Nucleus accumbens (tissue), 56 donors: ENCODE data around the gene COL1A1.

Experiments
- DNase-seq, 56 donors: peaks; one replicate each; lab custom pipeline; 2025; lab: John Stamatoyannopoulos, UW

Gene COL1A1

GRCh38 chr17:50201276-50201854 lies at the start of gene COL1A1:
Gene COL1A1, minus strand, starts transcription at chr17:50201631. Its CDS starts 118 bp downstream, at chr17:50201513.
- no peak for DNase-seq

GRCh38 chr17:50248255-50248654 lies 46.8 kb upstream of the COL1A1 start:
- no peak for DNase-seq

- no peak for DNase-seq
These were observed 43.3 kb upstream of the COL1A1 start for GRCh38 chr17:50244771-50245170.

- no peak for DNase-seq
These were observed 40.0 kb upstream of the COL1A1 start for GRCh38 chr17:50241431-50241830.

GRCh38 chr17:50240851-50241250 lies 39.4 kb upstream of the COL1A1 start:
- DNase-seq, result no peak

GRCh38 chr17:50239937-50240336 lies 38.5 kb upstream of the COL1A1 start:
- DNase-seq, result no peak

GRCh38 chr17:50238601-50239280 lies 37.3 kb upstream of the COL1A1 start:
- no peak for DNase-seq

GRCh38 chr17:50237901-50238300 lies 36.5 kb upstream of the COL1A1 start:
- no peak for DNase-seq

GRCh38 chr17:50234581-50234980 lies 33.1 kb upstream of the COL1A1 start:
- DNase-seq, result no peak

- no peak for DNase-seq
These were observed 24.3 kb upstream of the COL1A1 start for GRCh38 chr17:50225701-50226240.

GRCh38 chr17:50222922-50223321 lies 21.5 kb upstream of the COL1A1 start:
- DNase-seq, result no peak

- DNase-seq, result peak in 3 of 56 donors; percentile 7 to 13 (median 9)
These were observed 20.6 kb upstream of the COL1A1 start for GRCh38 chr17:50221864-50222545.

- DNase-seq, result no peak
These were observed 19.9 kb upstream of the COL1A1 start for GRCh38 chr17:50221266-50221863.

- no peak for DNase-seq
These were observed 19.4 kb upstream of the COL1A1 start for GRCh38 chr17:50220811-50221210.

GRCh38 chr17:50219939-50220465 lies 18.6 kb upstream of the COL1A1 start:
- DNase-seq, result no peak

- DNase-seq, result no peak
These were observed 17.9 kb upstream of the COL1A1 start for GRCh38 chr17:50219342-50219741.

- DNase-seq, result no peak
These were observed 17.4 kb upstream of the COL1A1 start for GRCh38 chr17:50218771-50219315.

GRCh38 chr17:50218071-50218759 lies 16.8 kb upstream of the COL1A1 start:
- no peak for DNase-seq

GRCh38 chr17:50217591-50217990 lies 16.2 kb upstream of the COL1A1 start:
- no peak for DNase-seq
